PC-3 (cell line): ENCODE measurements around the gene NFYC.

ENCODE experiments used
- EZH2 ChIP-seq: fragments of 300-600 bp; sonication (generic); IDR thresholded peaks from one replicate; pipeline ENCODE4 v1.6.1; 2017; ENCODE audit warnings: antibody characterized with exemption, mild to moderate bottlenecking, low read length; ENCODE audit not compliant: unreplicated experiment
- EZH2phosphoT487 ChIP-seq: fragments of 300-600 bp; sonication (generic); IDR thresholded peaks from 2 replicates; pipeline ENCODE4 v1.6.1; 2018; ENCODE audit warnings: mild to moderate bottlenecking, antibody characterized with exemption, low read length, borderline replicate concordance

- TF ChIP-seq EZH2, result no peak
- no peak for TF ChIP-seq EZH2phosphoT487
Measured at GRCh38 chr1:40742363-40743061, 51.0 kb downstream of the NFYC start.
